Measurements from ENCODE around the gene ABTB1.

The ABTB1 gene

GRCh38 chr3:127718245-127718915 lies 45.6 kb downstream of the ABTB1 start:
- no peak for DNase-seq (ENCODE audit: extremely low read depth in 1 of 2, low read depth in 1 of 2)

- no peak for DNase-seq (ENCODE audit: extremely low read depth in 1 of 2, low read depth in 1 of 2)
Observed at GRCh38 chr3:127718916-127719290, 46.2 kb downstream of the ABTB1 start.

- no peak for DNase-seq (ENCODE audit: extremely low read depth in 1 of 2, low read depth in 1 of 2)
Observed at GRCh38 chr3:127719369-127719768, 46.6 kb downstream of the ABTB1 start.

GRCh38 chr3:127720161-127720823 lies 47.5 kb downstream of the ABTB1 start:
- no peak for DNase-seq (ENCODE audit: extremely low read depth in 1 of 2, low read depth in 1 of 2)

GRCh38 chr3:127720985-127721935 lies 48.5 kb downstream of the ABTB1 start:
- DNase-seq (ENCODE audit: extremely low read depth in 1 of 2, low read depth in 1 of 2), result no peak

- DNase-seq (ENCODE audit: extremely low read depth in 1 of 2, low read depth in 1 of 2), result no peak
Observed at GRCh38 chr3:127722091-127722784, 49.5 kb downstream of the ABTB1 start.

GRCh38 chr3:127723011-127723567 lies 50.3 kb downstream of the ABTB1 start:
- DNase-seq (ENCODE audit: extremely low read depth in 1 of 2, low read depth in 1 of 2), result no peak

- DNase-seq (ENCODE audit: extremely low read depth in 1 of 2, low read depth in 1 of 2), result no peak
Observed at GRCh38 chr3:127726894-127727293, 54.1 kb downstream of the ABTB1 start.

GRCh38 chr3:127728417-127729015 lies 55.8 kb downstream of the ABTB1 start:
- DNase-seq (ENCODE audit: extremely low read depth in 1 of 2, low read depth in 1 of 2), result no peak

GRCh38 chr3:127729556-127730056 lies 56.9 kb downstream of the ABTB1 start:
- DNase-seq (ENCODE audit: extremely low read depth in 1 of 2, low read depth in 1 of 2), result no peak

- no peak for DNase-seq (ENCODE audit: extremely low read depth in 1 of 2, low read depth in 1 of 2)
Observed at GRCh38 chr3:127730171-127730570, 57.4 kb downstream of the ABTB1 start.

All from activated CD8-positive, alpha-beta memory T cell treated with anti-CD3 and anti-CD28 coated beads for 1 hour (primary cell).